Neural progenitor cell (in vitro differentiated cells): ENCODE results near the gene APCS. TPM values are rescaled to one million over a fixed set of nuclear protein-coding genes. Genes with fewer than 3 reads are reported as not detected.

Source experiments
- DNase-seq: peaks from one replicate; pipeline ENCODE4 v3.0.0-alpha.2; 2016; ENCODE audit warnings: low spot score
- H2AFZ ChIP-seq: fragments of 200-600 bp; sonication (generic); replicated peaks from 2 replicates; pipeline ENCODE4 v1.6.1; 2016; ENCODE audit warnings: antibody characterized with exemption
- H3F3A ChIP-seq: fragments of 200-600 bp; sonication (generic); 2 replicates; pipeline ENCODE4 v1.6.1; 2016; ENCODE audit warnings: antibody characterized with exemption, low read depth
- H3K27ac ChIP-seq: fragments of 200-600 bp; sonication (generic); 2 replicates; pipeline ENCODE4 v1.5.1; 2016; ENCODE audit warnings: mild to moderate bottlenecking
- H3K27me3 ChIP-seq: fragments of 200-600 bp; sonication (generic); 2 replicates; pipeline ENCODE4 v1.6.1; 2016; ENCODE audit warnings: mild to moderate bottlenecking, moderate library complexity
- H3K36me3 ChIP-seq: fragments of 200-600 bp; sonication (generic); 2 replicates; pipeline ENCODE4 v1.5.1; 2016
- H3K4me1 ChIP-seq: fragments of 200-600 bp; sonication (generic); 2 replicates; pipeline ENCODE4 v1.6.1; 2016; ENCODE audit warnings: mixed run types
- H3K4me2 ChIP-seq: fragments of 200-600 bp; sonication (generic); 2 replicates; pipeline ENCODE4 v1.6.1; 2016
- H3K4me3 ChIP-seq: fragments of 200-600 bp; sonication (generic); 2 replicates; pipeline ENCODE4 v1.5.1; 2016
- H3K79me2 ChIP-seq: fragments of 200-600 bp; sonication (generic); 2 replicates; pipeline ENCODE4 v1.6.1; 2016; ENCODE audit warnings: low read depth
- H3K9ac ChIP-seq: fragments of 200-600 bp; sonication (generic); 2 replicates; pipeline ENCODE4 v1.6.1; 2016
- H3K9me3 ChIP-seq: fragments of 200-600 bp; sonication (generic); 2 replicates; pipeline ENCODE4 v1.5.1; 2016; ENCODE audit warnings: low read depth
- H4K20me1 ChIP-seq: fragments of 200-600 bp; sonication (generic); 2 replicates; pipeline ENCODE4 v1.6.1; 2016; ENCODE audit warnings: low read depth
- H3K27ac Mint-ChIP-seq: 3 replicates; pipeline ENCODE4 v1.8.0; 2021; ENCODE audit warnings: mixed read lengths
- H3K27me3 Mint-ChIP-seq: 2 replicates; pipeline ENCODE4 v1.8.0; 2022; ENCODE audit warnings: low read depth, mild to moderate bottlenecking, inconsistent platforms, moderate library complexity, mixed read lengths; ENCODE audit not compliant: insufficient read depth
- H3K36me3 Mint-ChIP-seq: 3 replicates; pipeline ENCODE4 v1.8.0; 2021; ENCODE audit warnings: mixed read lengths
- H3K4me1 Mint-ChIP-seq: 3 replicates; pipeline ENCODE4 v1.8.0; 2021; ENCODE audit warnings: mixed read lengths
- H3K4me3 Mint-ChIP-seq: 3 replicates; pipeline ENCODE4 v1.8.0; 2021; ENCODE audit warnings: mild to moderate bottlenecking, moderate library complexity, mixed read lengths
- H3K9me3 Mint-ChIP-seq: 3 replicates; pipeline ENCODE4 v1.8.0; 2020; ENCODE audit warnings: mixed read lengths
- CTCF ChIP-seq: fragments of 200-600 bp; sonication (generic); IDR thresholded peaks from 2 replicates; pipeline ENCODE4 v1.5.1; 2017; ENCODE audit warnings: antibody characterized with exemption, mild to moderate bottlenecking
- EZH2 ChIP-seq: fragments of 200-600 bp; sonication (generic); IDR thresholded peaks from 2 replicates; pipeline ENCODE4 v1.6.1; 2017; ENCODE audit warnings: antibody characterized with exemption, mild to moderate bottlenecking, moderate library complexity
- EZH2phosphoT487 ChIP-seq: fragments of 200-600 bp; sonication (generic); IDR thresholded peaks from 2 replicates; pipeline ENCODE4 v1.6.1; 2017; ENCODE audit warnings: antibody characterized with exemption
- total RNA-seq: library from RNA; depleted of rRNA; stranded (reverse); fragments of >200 nt; gene quantifications from 2 replicates; pipeline ENCODE4 v1.2.3, GENCODE V29; 2015; ENCODE audit warnings: low replicate concordance

The APCS gene
- total RNA-seq, 1 donor from 2014 or later, result not detected

- H3K9me3 Mint-ChIP-seq, result no peaks in the 10 kb centered on the region
These were observed 32.9 kb upstream of the APCS start for GRCh38 chr1:159554696-159555095.

GRCh38 chr1:159556931-159557369 lies 30.7 kb upstream of the APCS start:
- Mint-ChIP-seq H3K9me3 (no peaks in the 10 kb centered on the region), H3K27ac (no peak overlapping the region), H3K4me1 (peaks cover 8% of the 10 kb centered on the region), H3K36me3 (no peaks in the 10 kb centered on the region), H3K4me3 (no peak overlapping the region), H3K27me3 (peaks cover 3% of the 10 kb centered on the region)
- Histone ChIP-seq H3K27ac (no peak overlapping the region), H4K20me1 (no peaks in the 10 kb centered on the region), H2AFZ (no peak overlapping the region), H3K79me2 (no peaks in the 10 kb centered on the region), H3K9me3 (peaks cover 26% of the 10 kb centered on the region), H3K9ac (no peak overlapping the region), H3K4me3 (no peak overlapping the region), H3K27me3 (no peaks in the 10 kb centered on the region), H3K4me2 (no peak overlapping the region), H3F3A (no peaks in the 10 kb centered on the region), H3K36me3 (no peaks in the 10 kb centered on the region), H3K4me1 (no peaks in the 10 kb centered on the region)
- DNase-seq, result no peak
- TF ChIP-seq EZH2 (no peak), CTCF (no peak), EZH2phosphoT487 (no peak)

More at GRCh38 chr1:159554696-159555095, 32.9 kb upstream of the APCS start:
- no peak overlapping the region for H3K4me3 Mint-ChIP-seq
- Histone ChIP-seq H3K79me2 (no peaks in the 10 kb centered on the region), H3K9me3 (peaks cover 25% of the 10 kb centered on the region), H3K27me3 (no peaks in the 10 kb centered on the region), H3F3A (no peaks in the 10 kb centered on the region), H4K20me1 (no peaks in the 10 kb centered on the region), H3K36me3 (no peaks in the 10 kb centered on the region), H3K4me1 (no peaks in the 10 kb centered on the region), H3K4me3 (no peak overlapping the region), H3K9ac (no peak overlapping the region), H3K27ac (no peak overlapping the region), H3K4me2 (no peak overlapping the region), H2AFZ (no peak overlapping the region)
- no peak for TF ChIP-seq EZH2
- no peak for TF ChIP-seq EZH2phosphoT487
- no peak for TF ChIP-seq CTCF
- H3K27me3 Mint-ChIP-seq, result peaks cover 3% of the 10 kb centered on the region
- DNase-seq, result no peak
- no peak overlapping the region for H3K27ac Mint-ChIP-seq
- no peaks in the 10 kb centered on the region for H3K36me3 Mint-ChIP-seq
- H3K4me1 Mint-ChIP-seq, result peaks cover 6% of the 10 kb centered on the region

- no peaks in the 10 kb centered on the region for H4K20me1 ChIP-seq
- H3K27me3 ChIP-seq, result no peaks in the 10 kb centered on the region
- H3K36me3 ChIP-seq, result no peaks in the 10 kb centered on the region
- H2AFZ ChIP-seq, result no peak overlapping the region
- Mint-ChIP-seq H3K36me3 (no peaks in the 10 kb centered on the region), H3K4me1 (peaks cover 21% of the 10 kb centered on the region), H3K4me3 (no peak overlapping the region), H3K9me3 (no peaks in the 10 kb centered on the region), H3K27me3 (no peaks in the 10 kb centered on the region), H3K27ac (no peak overlapping the region)
- no peaks in the 10 kb centered on the region for H3K4me1 ChIP-seq
- no peak overlapping the region for H3K9ac ChIP-seq
- no peak for DNase-seq
- no peak overlapping the region for H3K27ac ChIP-seq
- peaks cover 28% of the 10 kb centered on the region for H3K9me3 ChIP-seq
- no peaks in the 10 kb centered on the region for H3F3A ChIP-seq
- H3K4me2 ChIP-seq, result no peak overlapping the region
- TF ChIP-seq EZH2phosphoT487 (no peak), CTCF (no peak), EZH2 (no peak)
- H3K79me2 ChIP-seq, result no peaks in the 10 kb centered on the region
- no peak overlapping the region for H3K4me3 ChIP-seq
These were observed 27.0 kb upstream of the APCS start for GRCh38 chr1:159560599-159560998.
